GM18951 (cell line): ENCODE data around the gene GDF10.

Source experiments
- POLR2A ChIP-seq: IDR thresholded peaks from 4 replicates; pipeline ENCODE4 v1.6.1; 2011; ENCODE audit warnings: mild to moderate bottlenecking; ENCODE audit not compliant: insufficient read length, insufficient read depth; ENCODE audit errors: extremely low read depth
- in situ Hi-C: fragments of 300-500 bp; cut with MboI; formaldehyde crosslinking; loops from one replicate; pipeline ENCODE4 v1.12.0; 2022; ENCODE audit warnings: low sequenced_read_pairs, mixed read lengths, inconsistent platforms; ENCODE audit not compliant: unreplicated experiment

Gene GDF10

GRCh38 chr10:47306387-47307210, 6.6 kb downstream of the GDF10 start:
- no peak for TF ChIP-seq POLR2A
- in situ Hi-C loops: loop anchor here (25.0 kb wide), 1 partner anchor 269 kb away; no protein-coding TSS in a partner anchor

GRCh38 chr10:47307381-47307780, 7.4 kb downstream of the GDF10 start:
- in situ Hi-C loops: loop anchor here (25.0 kb wide), 1 partner anchor 270 kb away; no protein-coding TSS in a partner anchor
- no peak for TF ChIP-seq POLR2A

GRCh38 chr10:47308775-47309174, 8.8 kb downstream of the GDF10 start:
- in situ Hi-C loops: loop anchor here (25.0 kb wide), 1 partner anchor 271 kb away; no protein-coding TSS in a partner anchor
- TF ChIP-seq POLR2A: no peak

GRCh38 chr10:47309408-47310089, 9.6 kb downstream of the GDF10 start:
- in situ Hi-C loops: loop anchor here (25.0 kb wide), 1 partner anchor 272 kb away; no protein-coding TSS in a partner anchor
- no peak for TF ChIP-seq POLR2A

- in situ Hi-C loops: loop anchor here (25.0 kb wide), 1 partner anchor 273 kb away; no protein-coding TSS in a partner anchor
- no peak for TF ChIP-seq POLR2A
Measured at GRCh38 chr10:47310090-47310505, 10.1 kb downstream of the GDF10 start.

GRCh38 chr10:47311193-47311931, 11.4 kb downstream of the GDF10 start:
- TF ChIP-seq POLR2A: no peak
- in situ Hi-C loops: loop anchor here (25.0 kb wide), 1 partner anchor 274 kb away; no protein-coding TSS in a partner anchor

- in situ Hi-C loops: loop anchor here (25.0 kb wide), 1 partner anchor 275 kb away; no protein-coding TSS in a partner anchor
- no peak for TF ChIP-seq POLR2A
Measured at GRCh38 chr10:47311932-47312662, 12.1 kb downstream of the GDF10 start.

GRCh38 chr10:47312663-47312995, 12.6 kb downstream of the GDF10 start:
- no peak for TF ChIP-seq POLR2A
- in situ Hi-C loops: loop anchor here (25.0 kb wide), 1 partner anchor 275 kb away; no protein-coding TSS in a partner anchor

GRCh38 chr10:47314416-47314970, 14.5 kb downstream of the GDF10 start:
- in situ Hi-C loops: loop anchor here (25.0 kb wide), 1 partner anchor 277 kb away; no protein-coding TSS in a partner anchor
- no peak for TF ChIP-seq POLR2A

GRCh38 chr10:47315421-47315820, 15.4 kb downstream of the GDF10 start:
- TF ChIP-seq POLR2A: no peak
- in situ Hi-C loops: loop anchor here (25.0 kb wide), 1 partner anchor 278 kb away; no protein-coding TSS in a partner anchor

- no peak for TF ChIP-seq POLR2A
- in situ Hi-C loops: loop anchor here (25.0 kb wide), 1 partner anchor 279 kb away; no protein-coding TSS in a partner anchor
Measured at GRCh38 chr10:47316131-47316530, 16.1 kb downstream of the GDF10 start.

- in situ Hi-C loops: loop anchor here (25.0 kb wide), 1 partner anchor 280 kb away; no protein-coding TSS in a partner anchor
- no peak for TF ChIP-seq POLR2A
Measured at GRCh38 chr10:47317251-47317650, 17.3 kb downstream of the GDF10 start.
